Mesodermal cell (in vitro differentiated cells): ENCODE data around the gene RNF39.

Experiments
- H3K27ac ChIP-seq: 2 replicates; pipeline ENCODE4 v1.7.0; 2013; ENCODE audit warnings: mild to moderate bottlenecking, low read depth, low read length, moderate library complexity; ENCODE audit not compliant: severe bottlenecking
- H3K36me3 ChIP-seq: 2 replicates; pipeline ENCODE4 v1.7.1; 2013; ENCODE audit warnings: mild to moderate bottlenecking, low read length, moderate library complexity; ENCODE audit not compliant: control insufficient read depth, insufficient read depth
- H3K4me1 ChIP-seq: one replicate; pipeline ENCODE4 v1.7.1; 2013; ENCODE audit warnings: mild to moderate bottlenecking, low read length; ENCODE audit not compliant: insufficient read depth, control insufficient read depth, poor library complexity, severe bottlenecking
- H3K4me3 ChIP-seq: 2 replicates; pipeline ENCODE4 v1.7.0; 2013; ENCODE audit warnings: low read length, control low read depth, mild to moderate bottlenecking; ENCODE audit not compliant: insufficient read depth, poor library complexity, severe bottlenecking; ENCODE audit errors: extremely low read depth
- H3K9me3 ChIP-seq: 2 replicates; pipeline ENCODE4 v1.7.1; 2013; ENCODE audit warnings: mild to moderate bottlenecking, low read length, moderate library complexity; ENCODE audit not compliant: control insufficient read depth
- WGBS, 2 experiments: methylation state at CpG; one replicate each; pipeline ENCODE4 v1.1.5; 2013; ENCODE audit warnings: missing lambda C conversion rate in 2 of 2; ENCODE audit not compliant: insufficient coverage in 2 of 2; 5-methylcytosine and 5-hydroxymethylcytosine counted together

RNF39 gene

DNA sequence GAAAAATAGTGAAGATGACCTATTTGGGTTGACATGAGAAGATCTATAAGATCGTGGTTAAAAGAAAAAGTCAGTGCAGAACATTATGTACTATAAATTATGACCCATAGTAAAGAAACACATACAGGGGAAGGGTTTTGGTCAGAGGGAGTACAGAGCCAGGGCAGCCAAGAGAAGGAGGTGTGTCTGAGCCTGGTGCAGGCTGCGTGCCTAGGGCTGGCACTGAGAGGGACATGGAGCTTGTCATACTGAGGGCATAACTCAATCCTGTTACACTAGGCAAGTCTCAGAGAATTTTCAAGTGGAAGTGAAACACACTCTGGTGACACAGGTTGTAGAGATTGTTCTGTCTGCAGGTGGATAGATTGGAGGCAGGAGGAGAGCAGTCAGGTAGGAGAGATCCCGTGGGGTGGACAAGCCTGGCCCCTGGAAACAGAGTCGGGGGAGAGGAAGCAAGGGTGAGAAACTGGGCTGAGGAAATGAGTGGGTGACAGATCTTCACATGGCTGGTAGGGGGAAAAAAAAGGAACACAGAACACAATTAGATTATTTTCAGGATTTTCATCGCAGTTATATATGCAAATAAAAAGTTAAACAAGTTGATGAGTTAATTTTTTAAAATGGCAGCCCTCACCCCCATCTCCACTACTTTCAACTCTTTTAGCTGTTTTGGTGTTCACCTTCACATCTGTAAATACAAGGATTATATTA, 18.5 kb upstream of the RNF39 start:
- 84% methylated on average over 2 of the region's 5 CpGs; no CpG with 5 or more reads in 1 of the 2 experiments for WGBS, 2 experiments
- H3K4me3 ChIP-seq: no peak overlapping the region
- H3K36me3 ChIP-seq: no peaks in the 10 kb centered on the region
- H3K9me3 ChIP-seq: no peaks in the 10 kb centered on the region
- H3K4me1 ChIP-seq: no peaks in the 10 kb centered on the region
- no peak overlapping the region for H3K27ac ChIP-seq

DNA sequence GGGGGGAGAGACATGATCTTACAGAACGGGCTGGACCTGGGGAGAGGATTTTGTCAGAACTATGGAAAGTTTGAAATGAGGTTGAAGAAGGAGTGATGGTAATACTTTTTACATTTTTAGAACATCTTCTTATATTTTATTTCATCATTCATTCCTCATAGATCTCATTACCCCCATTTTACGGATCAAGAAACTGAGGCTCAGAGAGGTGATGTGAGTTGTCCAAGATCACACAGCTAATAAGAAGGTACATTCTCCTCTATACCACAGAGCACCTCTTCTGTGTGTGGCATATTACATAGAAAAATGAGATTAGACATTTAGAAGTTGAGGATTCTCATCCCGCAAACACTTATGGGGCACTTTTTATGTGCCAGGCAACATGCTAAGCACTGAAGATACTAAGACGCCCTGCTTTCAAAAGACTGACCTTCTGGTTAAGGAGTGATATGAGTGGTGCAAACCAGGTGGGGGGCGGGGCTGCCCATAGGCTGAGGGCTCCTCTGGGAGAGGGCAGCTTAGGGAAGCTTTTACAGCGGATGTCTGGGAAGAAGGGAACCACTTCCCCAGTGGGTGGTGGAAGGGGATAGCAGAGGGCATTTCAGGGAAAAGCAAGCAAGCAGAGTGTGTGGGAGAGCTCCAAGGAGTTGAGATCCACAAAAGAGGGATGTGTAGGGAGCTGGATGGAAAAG, 17.4 kb upstream of the RNF39 start:
- Histone ChIP-seq H3K4me1 (no peaks in the 10 kb centered on the region), H3K4me3 (no peak overlapping the region), H3K27ac (no peak overlapping the region), H3K9me3 (no peaks in the 10 kb centered on the region), H3K36me3 (no peaks in the 10 kb centered on the region)
- 62 to 79% methylated on average over 3 to 5 of the region's 6 CpGs for WGBS, 2 experiments

DNA sequence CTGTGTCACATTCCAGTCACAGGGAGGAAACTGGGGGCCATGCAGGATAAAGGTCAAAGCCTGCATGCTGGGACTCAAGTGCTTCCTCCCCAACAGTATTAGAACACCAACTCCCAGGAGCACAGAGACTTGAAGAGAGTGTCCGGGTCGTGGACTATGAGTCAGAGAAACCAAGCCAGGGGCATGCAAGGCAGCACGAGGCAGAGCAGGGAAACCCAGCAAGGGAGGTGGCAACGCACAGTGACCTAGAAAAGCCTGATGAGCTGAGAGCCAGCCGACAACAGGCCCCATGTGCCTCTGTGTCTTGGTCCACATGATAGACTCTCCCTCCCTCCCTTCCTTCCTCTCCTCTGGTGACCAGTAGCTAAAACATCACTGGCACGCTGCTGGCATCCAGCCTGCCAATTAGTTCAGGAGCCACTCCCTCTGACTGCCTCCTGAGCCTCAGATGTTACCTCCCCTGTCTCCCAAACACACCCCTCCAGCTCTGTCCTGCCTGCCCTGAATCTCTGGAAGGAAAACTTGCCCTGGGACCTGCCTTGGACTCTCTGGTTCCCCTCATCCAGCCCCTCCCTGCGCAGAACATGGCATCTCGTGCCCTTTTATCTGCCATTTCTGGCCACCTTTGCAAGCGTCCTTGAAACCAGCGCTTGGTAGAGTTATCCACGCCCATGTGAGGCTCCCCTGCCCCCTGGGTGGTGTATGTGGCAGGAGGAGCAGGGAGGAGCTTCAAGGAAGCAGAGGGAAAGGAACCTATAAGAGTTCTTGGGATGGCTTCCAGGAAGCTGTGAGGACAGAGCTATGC, 16.2 kb upstream of the RNF39 start:
- no peaks in the 10 kb centered on the region for H3K9me3 ChIP-seq
- no peak overlapping the region for H3K27ac ChIP-seq
- no peak overlapping the region for H3K4me3 ChIP-seq
- H3K36me3 ChIP-seq: no peaks in the 10 kb centered on the region
- WGBS, 2 experiments: 64 to 76% methylated on average over 7 of the region's 11 CpGs
- no peaks in the 10 kb centered on the region for H3K4me1 ChIP-seq

DNA sequence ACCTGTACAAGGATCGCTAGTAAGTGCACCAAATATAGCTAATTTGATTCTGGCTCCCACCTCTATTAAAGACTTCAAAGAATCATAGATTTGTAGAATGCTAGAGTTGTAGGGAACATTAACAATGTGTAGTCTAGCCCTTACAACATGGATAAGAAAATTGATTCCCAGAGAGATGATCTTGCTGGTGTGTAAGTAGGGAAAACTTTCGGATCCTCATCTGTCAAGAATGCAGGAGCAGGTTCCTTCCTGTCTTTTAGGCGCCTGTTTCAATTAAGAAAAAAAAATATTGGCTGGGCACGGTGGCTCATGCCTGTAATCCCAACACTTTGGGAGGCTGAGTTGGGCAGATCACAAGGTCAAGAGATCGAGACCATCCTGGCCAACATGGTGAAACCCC, 12.3 kb upstream of the RNF39 start:
- H3K4me3 ChIP-seq: no peak overlapping the region
- no peaks in the 10 kb centered on the region for H3K36me3 ChIP-seq
- H3K4me1 ChIP-seq: no peaks in the 10 kb centered on the region
- no peaks in the 10 kb centered on the region for H3K9me3 ChIP-seq
- H3K27ac ChIP-seq: no peak overlapping the region
- WGBS, 2 experiments: 79 to 86% methylated on average over 3 to 4 of the region's 5 CpGs

DNA sequence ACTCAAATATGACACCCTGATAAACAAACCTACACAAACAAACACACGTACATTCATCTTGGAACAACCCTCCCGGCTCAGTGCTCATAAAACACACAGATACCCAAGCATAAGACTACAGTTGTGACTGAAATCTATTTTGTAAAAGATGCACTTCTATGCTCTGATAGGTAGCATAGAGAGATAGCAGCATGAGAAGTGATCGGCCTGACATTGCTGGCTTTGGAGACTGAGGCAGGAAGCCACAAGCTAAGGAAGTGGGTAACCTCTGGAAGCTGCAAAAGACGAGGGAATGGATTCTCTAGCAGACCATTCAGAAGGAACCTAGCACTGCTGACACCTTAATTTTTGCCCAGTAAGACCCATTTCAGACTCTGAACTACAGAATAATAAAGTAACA, 1.6 kb upstream of the RNF39 start:
- 0 to 50% methylated on average over 1 to 2 of the region's 4 CpGs for WGBS, 2 experiments
- no peak overlapping the region for H3K27ac ChIP-seq
- H3K9me3 ChIP-seq: no peaks in the 10 kb centered on the region
- H3K36me3 ChIP-seq: no peaks in the 10 kb centered on the region
- peaks cover 4% of the 10 kb centered on the region for H3K4me1 ChIP-seq
- H3K4me3 ChIP-seq: no peak overlapping the region

DNA sequence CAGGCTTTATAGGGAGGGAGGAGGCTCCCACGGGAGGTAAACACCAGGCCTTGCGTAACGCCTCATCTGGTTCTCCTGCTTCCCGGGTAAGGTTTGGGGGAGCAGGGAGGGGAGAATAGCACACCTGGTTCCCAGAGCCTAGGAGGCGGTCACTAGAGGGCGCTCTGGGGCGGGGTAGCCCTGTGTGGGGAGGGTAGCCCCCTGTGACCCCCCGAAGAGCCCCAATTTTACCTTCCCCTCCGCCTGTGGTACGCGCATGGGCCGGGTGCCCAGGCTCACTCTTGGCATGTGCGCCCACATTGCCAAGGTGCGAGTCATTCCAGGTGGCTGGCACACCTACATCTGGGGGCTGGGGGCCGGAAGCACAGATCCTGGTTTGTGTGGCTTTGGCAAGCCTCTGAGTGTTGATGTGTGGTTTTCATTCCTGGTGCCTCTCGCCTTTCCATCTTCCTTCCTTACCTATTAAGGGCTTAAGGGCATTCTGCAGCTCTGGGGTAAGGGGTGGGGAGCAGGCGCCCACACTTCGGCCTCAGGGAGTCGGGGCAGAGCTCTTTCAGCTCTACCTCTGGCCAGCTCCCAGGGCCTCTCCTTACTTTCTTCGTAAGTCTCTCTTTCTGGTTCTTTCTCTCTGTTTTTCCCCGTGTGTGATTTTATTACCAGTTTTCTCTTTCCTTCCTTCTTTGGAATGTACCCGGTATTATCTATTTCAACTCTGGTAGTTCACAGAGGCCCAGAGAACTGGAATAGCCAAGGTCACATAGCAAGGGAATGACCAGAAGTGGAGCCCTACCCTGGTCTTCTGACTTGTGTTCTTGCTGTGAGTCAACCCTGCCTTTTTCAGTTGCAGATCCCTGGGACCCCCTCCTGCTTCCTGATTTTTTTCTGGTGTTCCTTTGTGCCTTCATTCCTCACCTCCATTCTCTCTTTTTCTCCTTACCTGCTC, 492 bp upstream of the RNF39 start:
- Histone ChIP-seq H3K4me1 (peaks cover 4% of the 10 kb centered on the region), H3K27ac (no peak overlapping the region), H3K9me3 (no peaks in the 10 kb centered on the region), H3K36me3 (no peaks in the 10 kb centered on the region), H3K4me3 (no peak overlapping the region)
- 44 to 56% methylated on average over 3 to 16 of the region's 22 CpGs for WGBS, 2 experiments

DNA sequence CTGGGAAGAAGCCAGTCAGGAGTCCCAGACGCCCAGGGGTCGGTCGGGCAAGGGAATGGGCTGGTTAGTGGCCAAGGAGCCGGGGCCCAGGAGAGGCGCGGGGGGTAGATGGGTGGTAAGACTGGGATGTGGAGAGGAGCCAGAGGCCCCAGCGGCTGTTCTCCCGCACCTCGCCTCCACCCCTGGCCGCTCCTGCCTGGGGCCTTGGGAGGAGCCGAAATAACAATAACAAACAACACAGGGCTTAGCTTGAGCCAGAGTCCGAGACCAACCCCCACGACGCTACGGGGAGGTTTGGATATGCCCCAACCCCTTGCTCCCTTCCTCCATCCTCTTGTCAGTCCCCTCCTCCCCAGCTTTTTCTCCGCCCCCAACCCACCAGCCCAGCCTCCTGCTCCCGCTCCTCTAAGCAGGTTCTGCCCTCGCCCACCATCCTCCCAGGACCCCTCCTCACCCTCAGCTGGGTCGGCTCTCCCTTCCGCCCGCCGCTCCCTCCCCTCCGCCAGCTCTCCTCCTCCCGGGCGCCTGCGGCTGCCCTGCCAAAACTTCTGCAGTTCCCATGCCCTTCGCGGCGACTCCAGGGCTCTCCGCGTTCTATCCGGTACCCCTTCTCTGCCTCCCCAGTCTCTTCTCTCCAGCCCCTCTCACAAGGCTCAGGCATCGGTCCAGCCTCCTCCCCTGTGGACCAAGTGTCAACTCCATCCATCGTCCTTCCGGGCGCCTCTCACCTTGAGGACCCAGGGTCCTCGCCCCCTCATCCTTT, 1.1 kb downstream of the RNF39 start:
- 2% methylated on average over 29 to 30 of the region's 37 CpGs for WGBS, 2 experiments

DNA sequence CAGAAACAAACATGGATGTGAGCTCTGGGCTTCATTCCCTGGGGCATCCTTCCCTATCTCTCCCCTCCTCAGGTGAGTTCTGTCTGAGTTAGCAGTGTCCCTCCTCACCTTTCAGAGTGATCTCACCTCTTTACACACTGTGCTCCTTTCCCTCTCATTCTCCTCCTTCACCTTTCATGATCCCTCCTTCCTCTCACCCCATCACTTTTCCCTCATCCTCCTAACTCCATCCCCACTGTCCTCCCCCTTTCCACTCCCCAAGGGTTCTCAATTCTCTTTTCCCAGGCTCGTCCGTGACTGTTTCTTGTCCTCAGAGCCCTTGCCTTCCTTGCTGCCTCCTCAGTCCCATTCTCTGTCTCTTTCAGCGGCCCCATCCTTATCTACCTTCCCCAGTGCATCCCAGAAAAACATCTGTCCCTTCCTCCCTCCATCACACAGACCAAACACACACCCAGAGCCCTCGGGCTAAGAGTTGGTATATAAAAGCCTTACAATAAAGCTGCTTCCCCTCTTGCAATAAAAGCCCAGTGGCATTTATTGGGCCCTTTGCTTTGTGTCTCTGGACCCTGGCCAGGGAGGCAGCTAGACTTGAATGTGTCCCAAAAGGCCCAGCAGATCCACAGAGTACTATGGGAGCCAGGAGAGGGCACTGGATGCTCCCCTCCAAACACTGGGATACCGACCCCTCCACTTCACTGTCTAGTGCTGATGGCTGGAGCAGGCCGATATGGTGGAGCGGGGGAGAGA, 1.9 kb downstream of the RNF39 start:
- H3K27ac ChIP-seq: no peak overlapping the region
- WGBS, 2 experiments: 39 to 64% methylated on average over 4 to 7 of the region's 7 CpGs
- H3K4me3 ChIP-seq: no peak overlapping the region
- H3K4me1 ChIP-seq: peaks cover 4% of the 10 kb centered on the region
- no peaks in the 10 kb centered on the region for H3K9me3 ChIP-seq
- H3K36me3 ChIP-seq: peaks cover 15% of the 10 kb centered on the region

More for the DNA sequence above, 1.1 kb downstream of the RNF39 start:
- peaks cover 10% of the 10 kb centered on the region for H3K36me3 ChIP-seq
- H3K27ac ChIP-seq: no peak overlapping the region
- peak overlapping the region; percentile 27 for H3K4me3 ChIP-seq
- peaks cover 4% of the 10 kb centered on the region for H3K4me1 ChIP-seq
- no peaks in the 10 kb centered on the region for H3K9me3 ChIP-seq

DNA sequence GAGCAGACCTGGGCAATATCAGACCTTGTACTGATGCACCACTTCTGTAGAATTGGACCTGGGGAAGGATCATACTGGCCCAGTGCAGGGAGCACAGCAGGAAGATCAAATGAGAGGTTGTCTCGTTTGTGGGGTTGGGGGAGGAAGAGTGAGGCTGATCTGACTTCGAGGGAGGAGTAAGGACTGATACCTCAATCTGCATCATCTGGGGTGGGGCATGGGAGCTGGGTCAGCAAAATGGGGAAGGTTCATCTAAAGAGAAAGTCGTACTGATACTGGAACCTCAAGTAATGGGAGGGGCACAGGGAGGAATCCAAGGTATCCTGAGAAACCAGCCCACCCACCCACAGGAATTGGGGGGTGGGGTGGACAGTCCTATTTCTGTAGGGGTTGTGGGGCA, 3.7 kb downstream of the RNF39 start:
- peaks cover 15% of the 10 kb centered on the region for H3K36me3 ChIP-seq
- WGBS, 2 experiments: 59 to 67% methylated on average over 1 to 2 of the region's 3 CpGs
- H3K4me3 ChIP-seq: no peak overlapping the region

More for the DNA sequence above, 3.7 kb downstream of the RNF39 start:
- Histone ChIP-seq H3K27ac (no peak overlapping the region), H3K9me3 (no peaks in the 10 kb centered on the region), H3K4me1 (peaks cover 4% of the 10 kb centered on the region)
